Heart right ventricle (tissue), 16 donors: ENCODE data around the gene DGKA. TPM values are rescaled to one million over a fixed set of nuclear protein-coding genes. Genes with fewer than 3 reads are reported as not detected.

Experiments
- ATAC-seq, 8 donors: fragments of 200-7000 bp; cut with Tn5 transposase; one replicate each; pipeline ENCODE4 v1.9.1; 2020; ENCODE audit warnings: mild to moderate bottlenecking in 8 of 8, moderate library complexity in 8 of 8, moderate number of reproducible peaks in 1 of 8
- DNase-seq, 2 donors: peaks; one replicate each; pipeline ENCODE4 v3.0.0-alpha.2; 2020
- H3K27ac ChIP-seq, 10 donors: fragments of 200-600 bp; sonication (generic) in 2 of 10; one replicate each; pipeline versions ENCODE4 v1.5.0 to v1.8.0; 2020 to 2022; ENCODE audit warnings: mild to moderate bottlenecking in 3 of 10
- H3K27me3 ChIP-seq, 7 donors: fragments of 200-600 bp; one replicate each; pipeline ENCODE4 v1.8.0; 2021 to 2022; ENCODE audit warnings: mild to moderate bottlenecking in 2 of 7
- H3K36me3 ChIP-seq, 9 donors: fragments of 200-600 bp; sonication (generic) in 1 of 9; one replicate each; pipeline versions ENCODE4 v1.5.0 to v1.8.0; 2020 to 2022; ENCODE audit warnings: mild to moderate bottlenecking in 2 of 9
- H3K4me1 ChIP-seq, 9 donors: fragments of 200-600 bp; sonication (generic) in 1 of 9; one replicate each; pipeline versions ENCODE4 v1.5.0 to v1.8.0; 2020 to 2022; ENCODE audit warnings: mild to moderate bottlenecking in 4 of 9
- H3K4me3 ChIP-seq, 10 donors: fragments of 200-600 bp; sonication (generic) in 2 of 10; one replicate each; pipeline versions ENCODE4 v1.5.0 to v1.8.0; 2020 to 2022; ENCODE audit warnings: mild to moderate bottlenecking in 7 of 10, moderate library complexity in 2 of 10
- H3K9me3 ChIP-seq, 11 donors: fragments of 200-600 bp in 10 of 11; sonication (generic) in 2 of 11; one replicate each; pipeline versions ENCODE4 v1.5.0 to v1.8.0; 2013 to 2022; ENCODE audit warnings: mild to moderate bottlenecking in 2 of 11, control low read depth in 1 of 11, moderate library complexity in 1 of 11
- CTCF ChIP-seq, 9 donors: fragments of 200-600 bp; sonication (generic) in 2 of 9; IDR thresholded peaks; one replicate each; pipeline versions ENCODE4 v1.5.0 to v1.8.0; 2021 to 2022; ENCODE audit warnings: antibody characterized with exemption in 9 of 9, mild to moderate bottlenecking in 5 of 9, moderate library complexity in 1 of 9
- WGBS, 2 donors: extraction: QIAGEN DNeasy Blood & Tissue Kit; methylation state at CpG; one replicate each; pipeline ENCODE4 v1.1.7; 2013; ENCODE audit warnings: inconsistent platforms in 1 of 2; 5-methylcytosine and 5-hydroxymethylcytosine counted together
- intact Hi-C, 10 donors: fragments of 100-400 bp; cut with DNase I; formaldehyde crosslinking; loops; one replicate each; pipeline versions ENCODE4 v1.11.1 to v1.14.2; 2022
- polyA plus RNA-seq, 2 donors: library from polyadenylated mRNA; stranded (reverse); fragments of 200-250 nt; gene quantifications; one replicate each; pipeline ENCODE4 v1.2.3, GENCODE V29; 2013
- total RNA-seq, 10 donors: library from RNA; stranded (reverse); fragmentation: NEBNext Ultra II Directional in 3 of 10; extraction: Animal tissue kit (Norgen Biotek cat#: 25700) in 3 of 10; gene quantifications; one replicate each; pipeline versions ENCODE4 v1.2.1 to v1.2.4, GENCODE V29; 2021 to 2023
- donor health status: Arrhythmogenic right ventricular cardiomyopathy.
- donor health status: ischemic (EF 13 %, LVEDD 7.1; RV severe dilation, severe dysfunction).
- donor health status: healthy with polysubstance abuse.
- donor health status: DM: no; HTN: yes; CAD: no.
- donor health status: DM: no; HTN: no; CAD: no.
- donor health status: ischemic (EF 25% LVEDD 6.9; RV normal size, moderate dysfunction).
- donor health status: ischemic (EF 25% LVEDD 5.7; RV mildly dilated, moderate dysfunction).
- donor health status: healthy.
- donor health status: DM: yes; HTN: yes; CAD: no.
- donor health status: Ischemic cardiomyopathy.
- donor health status: ischemic (EF 35%, LVEDD 5.7; RV mildly dilated, moderate dysfunction).
- donor health status: nonischemic (EF 11% LVEDD 7.7; RV severe dilation, severe dysfunction).
- donor health status: DM: yes; HTN: yes; CAD: no.
- donor health status: PGD.
- donor health status: ischemic (EF 29% LVEDD 5.4; RV normal size, mild dysfunction).
- donor health status: nonischemic (EF 23%, LVEDD 6.1; RV moderate dilation, normal function).

DGKA gene
- total and polyA plus RNA-seq, 12 donors: 4.6 to 17.3 (median 7.3) TPM

GRCh38 chr12:55946553-55946952, 15.6 kb downstream of the DGKA start:
- Histone ChIP-seq H3K4me3 (no peak overlapping the region), H3K4me1 (no peaks in the 10 kb centered on the region), H3K27me3 (no peaks in the 10 kb centered on the region), H3K9me3 (no peaks in the 10 kb centered on the region), H3K36me3 (peaks cover 0 to 95% (median 0%) of the 10 kb centered on the region in 9 donors), H3K27ac (no peak overlapping the region)
- TF ChIP-seq CTCF (IDR thresholded peaks at IDR 0.05): no peak
- intact Hi-C loops: no loop called here
- DNase-seq (no peak), ATAC-seq (no peak)
- WGBS, 2 donors: 84 to 86% methylated on average over 6 of the region's 6 CpGs

- H3K36me3 ChIP-seq: peaks cover 0 to 44% (median 0%) of the 10 kb centered on the region in 9 donors
- no peaks in the 10 kb centered on the region for H3K4me1 ChIP-seq
- DNase-seq (no peak), ATAC-seq (peak in 4 of 8 donors; percentile 13 to 47 (median 28))
- no peak overlapping the region for H3K4me3 ChIP-seq
- WGBS, 2 donors: 86 to 88% methylated on average over 4 of the region's 4 CpGs
- no peak for TF ChIP-seq CTCF (IDR thresholded peaks at IDR 0.05)
- intact Hi-C loops: no loop called here
- no peaks in the 10 kb centered on the region for H3K27me3 ChIP-seq
- H3K9me3 ChIP-seq: no peaks in the 10 kb centered on the region
- no peak overlapping the region for H3K27ac ChIP-seq
Measured at GRCh38 chr12:55955344-55955743, 24.4 kb downstream of the DGKA start.

GRCh38 chr12:55955800-55956508, 25.0 kb downstream of the DGKA start:
- H3K9me3 ChIP-seq: no peaks in the 10 kb centered on the region
- TF ChIP-seq CTCF (IDR thresholded peaks at IDR 0.05): peak in 1 of 9 donors; percentile 8
- H3K27me3 ChIP-seq: no peaks in the 10 kb centered on the region
- 78 to 86% methylated on average over 6 of the region's 6 CpGs for WGBS, 2 donors
- H3K27ac ChIP-seq: no peak overlapping the region
- no peak for DNase-seq
- no peaks in the 10 kb centered on the region for H3K4me1 ChIP-seq
- intact Hi-C loops: no loop called here
- H3K36me3 ChIP-seq: peaks cover 0 to 38% (median 0%) of the 10 kb centered on the region in 9 donors
- no peak overlapping the region for H3K4me3 ChIP-seq
- no peak for ATAC-seq

- no peak for ATAC-seq
- Histone ChIP-seq H3K4me1 (no peaks in the 10 kb centered on the region), H3K36me3 (peaks cover 0 to 25% (median 0%) of the 10 kb centered on the region in 9 donors), H3K27ac (no peak overlapping the region), H3K27me3 (no peaks in the 10 kb centered on the region), H3K9me3 (no peaks in the 10 kb centered on the region), H3K4me3 (no peak overlapping the region)
- WGBS, 2 donors: 87 to 92% methylated on average over 5 of the region's 5 CpGs
- intact Hi-C loops: no loop called here
- no peak for DNase-seq
- TF ChIP-seq CTCF (IDR thresholded peaks at IDR 0.05): no peak
Measured at GRCh38 chr12:55957106-55957859, 26.3 kb downstream of the DGKA start.
